ENCODE results near the gene SDK1. TPM values are rescaled to one million over a fixed set of nuclear protein-coding genes. Genes with fewer than 3 reads are reported as not detected.

SDK1 gene
- total and polyA plus RNA-seq, 2 donors (not counting 3 experiments of a cell fraction or from before 2014, with no cell fraction given) = 1.6 to 3.9 TPM

GRCh38 chr7:4085937-4086691 lies 785.1 kb downstream of the SDK1 start:
- Histone ChIP-seq H3K79me2 (ENCODE audit: control insufficient read depth, insufficient read depth, low read length) (no peaks in the 10 kb centered on the region), H3K27ac (ENCODE audit: insufficient read depth, low read depth, low read length) (no peak overlapping the region), H3K4me2 (ENCODE audit: insufficient read depth, low read length) (no peak overlapping the region), H3K9me3 (replicated peaks; ENCODE audit: control insufficient read depth, insufficient read depth, low read length) (peaks cover 3% of the 10 kb centered on the region), H3K4me1 (ENCODE audit: control insufficient read depth, extremely low read depth, insufficient read depth, low read length) (no peaks in the 10 kb centered on the region), H4K20me1 (replicated peaks; ENCODE audit: control insufficient read depth, extremely low read depth, insufficient read depth, low read length) (no peaks in the 10 kb centered on the region), H3K9ac (replicated peaks; ENCODE audit: extremely low read depth, insufficient read depth, low read length) (no peak overlapping the region), H3K9me1 (replicated peaks; ENCODE audit: control insufficient read depth, extremely low read depth, insufficient read depth, low read length) (no peaks in the 10 kb centered on the region), H3K27me3 (ENCODE audit: control insufficient read depth in 2 of 2, insufficient read depth in 2 of 2, low read length in 2 of 2) (no peaks in the 10 kb centered on the region), H3K4me3 (replicated peaks in 1 of 3; ENCODE audit: insufficient read depth in 1 of 3, low read depth in 1 of 3, low read length in 3 of 3) (no peak overlapping the region), H3K36me3 (ENCODE audit: control insufficient read depth in 2 of 2, extremely low read depth in 1 of 2, insufficient read depth in 2 of 2, low read length in 2 of 2) (no peaks in the 10 kb centered on the region), H2AFZ (ENCODE audit: low read depth, low read length) (no peak overlapping the region)
- no peak for FAIRE-seq
- POLR2A ChIA-PET = no interaction called here
- dilution Hi-C loops (cut with MboI; ENCODE audit: extremely low pct_ligation_motif_present, low sequenced_read_pairs) (no loop called here), intact Hi-C loops (cut with micrococcal nuclease) (no loop called here)
- TF ChIP-seq, protein P1, sequence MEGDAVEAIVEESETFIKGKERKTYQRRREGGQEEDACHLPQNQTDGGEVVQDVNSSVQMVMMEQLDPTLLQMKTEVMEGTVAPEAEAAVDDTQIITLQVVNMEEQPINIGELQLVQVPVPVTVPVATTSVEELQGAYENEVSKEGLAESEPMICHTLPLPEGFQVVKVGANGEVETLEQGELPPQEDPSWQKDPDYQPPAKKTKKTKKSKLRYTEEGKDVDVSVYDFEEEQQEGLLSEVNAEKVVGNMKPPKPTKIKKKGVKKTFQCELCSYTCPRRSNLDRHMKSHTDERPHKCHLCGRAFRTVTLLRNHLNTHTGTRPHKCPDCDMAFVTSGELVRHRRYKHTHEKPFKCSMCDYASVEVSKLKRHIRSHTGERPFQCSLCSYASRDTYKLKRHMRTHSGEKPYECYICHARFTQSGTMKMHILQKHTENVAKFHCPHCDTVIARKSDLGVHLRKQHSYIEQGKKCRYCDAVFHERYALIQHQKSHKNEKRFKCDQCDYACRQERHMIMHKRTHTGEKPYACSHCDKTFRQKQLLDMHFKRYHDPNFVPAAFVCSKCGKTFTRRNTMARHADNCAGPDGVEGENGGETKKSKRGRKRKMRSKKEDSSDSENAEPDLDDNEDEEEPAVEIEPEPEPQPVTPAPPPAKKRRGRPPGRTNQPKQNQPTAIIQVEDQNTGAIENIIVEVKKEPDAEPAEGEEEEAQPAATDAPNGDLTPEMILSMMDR (IDR thresholded peaks at IDR 0.05; ENCODE audit: extremely low read depth in 1 of 2, insufficient read depth in 1 of 2, low read depth in 1 of 2, low read length in 2 of 2) = no peak
- TF ChIP-seq EZH2 (IDR thresholded peaks at IDR 0.05; ENCODE audit: borderline replicate concordance, low read depth, low read length, severe bottlenecking) (no peak), FOS (IDR thresholded peaks at IDR 0.05; ENCODE audit: borderline replicate concordance, insufficient read depth, low read length) (no peak), GATA2 (IDR thresholded peaks at IDR 0.05; ENCODE audit: insufficient read depth, insufficient read length, low read depth, low read length) (no peak), JUN (IDR thresholded peaks at IDR 0.05; ENCODE audit: borderline replicate concordance, insufficient read depth, insufficient read length, low read depth) (no peak), POLR2AphosphoS5 (IDR thresholded peaks at IDR 0.05; ENCODE audit: insufficient read depth, low read depth, low read length) (no peak), MYC (IDR thresholded peaks at IDR 0.05; ENCODE audit: low read depth, low read length) (no peak), POLR2A (IDR thresholded peaks at IDR 0.05; ENCODE audit: low read depth, low read length) (no peak)
- TF ChIP-seq, protein P2, sequence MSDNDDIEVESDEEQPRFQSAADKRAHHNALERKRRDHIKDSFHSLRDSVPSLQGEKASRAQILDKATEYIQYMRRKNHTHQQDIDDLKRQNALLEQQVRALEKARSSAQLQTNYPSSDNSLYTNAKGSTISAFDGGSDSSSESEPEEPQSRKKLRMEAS (IDR thresholded peaks at IDR 0.05; ENCODE audit: insufficient read depth, insufficient read length) = no peak
- no peak for DNase-seq (ENCODE audit: low read depth, low spot score)
- CTCF ChIA-PET = no interaction called here
- BruUV-seq (replicated peaks) = no TSS peak

All from endothelial cell of umbilical vein (primary cell).